ENCODE measurements around the gene FAM90A1. TPM values are rescaled to one million over a fixed set of nuclear protein-coding genes. Genes with fewer than 3 reads are reported as not detected.

The FAM90A1 gene
- 0.20 TPM in 1 of 2 replicates, not detected in the other for total RNA-seq

GRCh38 chr12:8226992-8227731 lies at the start of gene FAM90A1:
FAM90A1 (minus strand) TSS chr12:8227618; CDS start chr12:8224832, 2,786 bp downstream.

Other genes with a start within 250 kb of the FAM90A1 start
- gene FOXJ2, start 194.9 kb downstream of the FAM90A1 start, total RNA-seq = 6.6 and 8.4 TPM in 2 replicates
- under 0.01 and 0.20 TPM in 2 replicates for gene C3AR1, start 161.3 kb downstream of the FAM90A1 start, total RNA-seq
- gene NECAP1, start 145.3 kb downstream of the FAM90A1 start, total RNA-seq = 48.9 and 53.6 TPM in 2 replicates
- 0.78 TPM in 1 of 2 replicates, not detected in the other for gene CLEC4A, start 104.0 kb downstream of the FAM90A1 start, total RNA-seq
- not detected in 2 replicates for gene ZNF705A, start 70.6 kb downstream of the FAM90A1 start, total RNA-seq
- not detected in 2 replicates for gene CLEC6A, start 228.3 kb upstream of the FAM90A1 start, total RNA-seq